CD4-positive, alpha-beta memory T cell (primary cell): Measurements from ENCODE around the gene STX16. TPM values are rescaled to one million over a fixed set of nuclear protein-coding genes. Genes with fewer than 3 reads are reported as not detected.
A peak's percentile ranks its signal among the peaks of the same experiment; 100 is the strongest.
"Not testable (repeated sequence)": the region's sequence is repeated elsewhere in the genome, so short reads cannot be mapped to it uniquely, and the experiment has no call there.

Experiments
- CTCF ChIA-PET: fragments of 350-600 bp; sonication (Branson Sonifier 250); formaldehyde crosslinking; loops from one replicate; lab custom pipeline; 2021; ENCODE audit warnings: inconsistent platforms; ENCODE audit not compliant: partially characterized antibody; lab: Charles Lee
- POLR2A ChIA-PET: fragments of 350-600 bp; sonication (Branson Sonifier 250); formaldehyde crosslinking; loops from one replicate; lab custom pipeline; 2021; ENCODE audit not compliant: partially characterized antibody; lab: Charles Lee
- DNase-seq, 5 donors: peaks; one replicate each; pipeline versions ENCODE4 v3.0.0 to v3.0.0-alpha.2; 2020 to 2022; ENCODE audit warnings: mixed read lengths in 1 of 5
- H3K27ac ChIP-seq: one replicate; pipeline ENCODE4 v1.7.0; 2013; ENCODE audit warnings: low read depth, low read length
- H3K27me3 ChIP-seq: 2 replicates; pipeline ENCODE4 v1.7.0; 2013; ENCODE audit warnings: mild to moderate bottlenecking, low read length, moderate library complexity; ENCODE audit not compliant: insufficient read depth
- H3K36me3 ChIP-seq: 2 replicates; pipeline ENCODE4 v1.7.0; 2013; ENCODE audit warnings: mild to moderate bottlenecking, low read length, moderate library complexity; ENCODE audit not compliant: insufficient read depth
- H3K4me1 ChIP-seq: 2 replicates; pipeline ENCODE4 v1.7.0; 2013; ENCODE audit warnings: mild to moderate bottlenecking, low read length, moderate library complexity; ENCODE audit not compliant: insufficient read depth
- H3K4me3 ChIP-seq, 2 donors: one replicate each; pipeline ENCODE4 v1.7.0; 2013; ENCODE audit warnings: low read length in 2 of 2, mild to moderate bottlenecking in 1 of 2
- H3K9me3 ChIP-seq, 2 donors: one replicate each; pipeline ENCODE4 v1.7.0; 2013; ENCODE audit warnings: low read length in 2 of 2, control low read depth in 1 of 2; ENCODE audit not compliant: control insufficient read depth in 1 of 2
- H3K27ac Mint-ChIP-seq, 7 donors: one replicate each; pipeline ENCODE4 v1.8.0; 2020 to 2021; ENCODE audit warnings: mixed read lengths in 7 of 7, mild to moderate bottlenecking in 6 of 7, inconsistent platforms in 3 of 7, moderate library complexity in 3 of 7
- H3K27me3 Mint-ChIP-seq, 2 donors: one replicate each; pipeline ENCODE4 v1.8.0; 2020 to 2021; ENCODE audit warnings: mixed read lengths in 2 of 2
- H3K36me3 Mint-ChIP-seq, 2 donors: one replicate each; pipeline ENCODE4 v1.8.0; 2020 to 2021; ENCODE audit warnings: mixed read lengths in 2 of 2, inconsistent platforms in 1 of 2, mild to moderate bottlenecking in 1 of 2
- H3K4me1 Mint-ChIP-seq, 4 donors: one replicate each; pipeline ENCODE4 v1.8.0; 2020 to 2021; ENCODE audit warnings: mixed read lengths in 4 of 4, mild to moderate bottlenecking in 1 of 4
- H3K4me3 Mint-ChIP-seq, 8 donors: one replicate each; pipeline ENCODE4 v1.8.0; 2020 to 2021; ENCODE audit warnings: mixed read lengths in 8 of 8, mild to moderate bottlenecking in 7 of 8, moderate library complexity in 6 of 8, inconsistent platforms in 3 of 8
- H3K9me3 Mint-ChIP-seq, 8 donors: one replicate each; pipeline ENCODE4 v1.8.0; 2020 to 2021; ENCODE audit warnings: mixed read lengths in 8 of 8, mild to moderate bottlenecking in 5 of 8, inconsistent platforms in 3 of 8, moderate library complexity in 1 of 8
- intact Hi-C: fragments of 100-400 bp; cut with micrococcal nuclease; formaldehyde crosslinking; loops from one replicate; pipeline ENCODE4 v1.15.1; 2023
- polyA plus RNA-seq, 2 donors: library from polyadenylated mRNA; unstranded; fragments of 300-500 nt; fragmentation: Illumina TruSeq; gene quantifications; one replicate each; pipeline ENCODE4 v1.2.3, GENCODE V29; 2021
- total RNA-seq, 2 experiments: library from RNA; stranded (reverse); gene quantifications; one replicate each; pipeline ENCODE4 v1.2.3, GENCODE V29; 2021

Gene STX16
- total and polyA plus RNA-seq, 4 experiments from 2014 or later: 16.5 to 167 (median 91.3) TPM

- peaks cover 12% of the 10 kb centered on the region for H3K4me1 ChIP-seq
- Mint-ChIP-seq H3K27me3 (peaks cover 5 to 10% of the 10 kb centered on the region in 2 donors), H3K36me3 (no peaks in the 10 kb centered on the region), H3K4me3 (no peak overlapping the region), H3K9me3 (no peaks in the 10 kb centered on the region), H3K4me1 (peaks cover 7 to 17% (median 11%) of the 10 kb centered on the region in 4 donors), H3K27ac (no peak overlapping the region)
- ChIA-PET POLR2A (no interaction called here), CTCF (no interaction called here)
- H3K36me3 ChIP-seq: no peaks in the 10 kb centered on the region
- no peak for DNase-seq
- intact Hi-C loops: no loop called here
- no peaks in the 10 kb centered on the region for H3K9me3 ChIP-seq
- peaks cover 3% of the 10 kb centered on the region for H3K27me3 ChIP-seq
- no peak overlapping the region for H3K4me3 ChIP-seq
- H3K27ac ChIP-seq: no peak overlapping the region
Observed at GRCh38 chr20:58637466-58638213, 13.4 kb upstream of the STX16 start.

- no peak for DNase-seq
- Histone ChIP-seq H3K4me3 (no peak overlapping the region), H3K9me3 (no peaks in the 10 kb centered on the region), H3K27me3 (peaks cover 3% of the 10 kb centered on the region), H3K36me3 (no peaks in the 10 kb centered on the region), H3K27ac (no peak overlapping the region), H3K4me1 (peaks cover 12% of the 10 kb centered on the region)
- peaks cover 6 to 10% of the 10 kb centered on the region in 2 donors for H3K27me3 Mint-ChIP-seq
- no peak overlapping the region for H3K4me3 Mint-ChIP-seq
- ChIA-PET POLR2A (no interaction called here), CTCF (no interaction called here)
- H3K9me3 Mint-ChIP-seq: no peaks in the 10 kb centered on the region
- H3K4me1 Mint-ChIP-seq: peaks cover 6 to 17% (median 11%) of the 10 kb centered on the region in 4 donors
- intact Hi-C loops: no loop called here
- H3K36me3 Mint-ChIP-seq: no peaks in the 10 kb centered on the region
- peak overlapping the region in 1 of 7 donors; percentile 36 for H3K27ac Mint-ChIP-seq
Observed at GRCh38 chr20:58638467-58639181, 12.5 kb upstream of the STX16 start.

GRCh38 chr20:58639182-58640146, 11.6 kb upstream of the STX16 start:
- peaks cover 5% of the 10 kb centered on the region for H3K4me1 ChIP-seq
- no peak overlapping the region for H3K4me3 Mint-ChIP-seq
- no peaks in the 10 kb centered on the region for H3K36me3 ChIP-seq
- ChIA-PET CTCF (no interaction called here), POLR2A (no interaction called here)
- no peaks in the 10 kb centered on the region for H3K9me3 ChIP-seq
- no peak for DNase-seq
- peaks cover 6 to 10% of the 10 kb centered on the region in 2 donors for H3K27me3 Mint-ChIP-seq
- H3K9me3 Mint-ChIP-seq: no peaks in the 10 kb centered on the region
- H3K27me3 ChIP-seq: peaks cover 3% of the 10 kb centered on the region
- intact Hi-C loops: no loop called here
- H3K36me3 Mint-ChIP-seq: no peaks in the 10 kb centered on the region
- no peak overlapping the region for H3K27ac Mint-ChIP-seq
- H3K27ac ChIP-seq: no peak overlapping the region
- no peak overlapping the region for H3K4me3 ChIP-seq
- H3K4me1 Mint-ChIP-seq: peaks cover 1 to 9% (median 4%) of the 10 kb centered on the region in 4 donors

GRCh38 chr20:58640446-58640845, 10.6 kb upstream of the STX16 start:
- Mint-ChIP-seq H3K27ac (peak overlapping the region in 1 of 7 donors; percentile 8), H3K27me3 (peaks cover 6 to 10% of the 10 kb centered on the region in 2 donors), H3K9me3 (no peaks in the 10 kb centered on the region), H3K4me1 (peaks cover 0 to 3% (median 0%) of the 10 kb centered on the region in 4 donors), H3K36me3 (no peaks in the 10 kb centered on the region), H3K4me3 (no peak overlapping the region)
- ChIA-PET POLR2A (no interaction called here), CTCF (no interaction called here)
- H3K9me3 ChIP-seq: no peaks in the 10 kb centered on the region
- no peak for DNase-seq
- H3K4me1 ChIP-seq: no peaks in the 10 kb centered on the region
- intact Hi-C loops: no loop called here
- H3K4me3 ChIP-seq: no peak overlapping the region
- H3K27me3 ChIP-seq: peaks cover 3% of the 10 kb centered on the region
- H3K27ac ChIP-seq: no peak overlapping the region
- H3K36me3 ChIP-seq: no peaks in the 10 kb centered on the region

- Mint-ChIP-seq H3K9me3 (no peaks in the 10 kb centered on the region), H3K4me1 (no peaks in the 10 kb centered on the region), H3K27ac (peak overlapping the region in 1 of 7 donors; percentile 48), H3K4me3 (no peak overlapping the region), H3K27me3 (peaks cover 6 to 10% of the 10 kb centered on the region in 2 donors), H3K36me3 (no peaks in the 10 kb centered on the region)
- no peaks in the 10 kb centered on the region for H3K4me1 ChIP-seq
- DNase-seq: no peak
- ChIA-PET POLR2A (no interaction called here), CTCF (interaction anchor here (0.7 to 1.9 kb wide), 2 partner anchors 17 to 1253 kb away, joined by 3 to 6 read pairs; no protein-coding TSS in a partner anchor)
- H3K27ac ChIP-seq: no peak overlapping the region
- no peaks in the 10 kb centered on the region for H3K36me3 ChIP-seq
- intact Hi-C loops: no loop called here
- no peaks in the 10 kb centered on the region for H3K9me3 ChIP-seq
- no peak overlapping the region for H3K4me3 ChIP-seq
- peaks cover 3% of the 10 kb centered on the region for H3K27me3 ChIP-seq
Observed at GRCh38 chr20:58642441-58642840, 8.6 kb upstream of the STX16 start.

- intact Hi-C loops, H3K4me3 Mint-ChIP-seq, H3K36me3 Mint-ChIP-seq, H3K27me3 Mint-ChIP-seq, H3K4me3 ChIP-seq, H3K9me3 Mint-ChIP-seq, H3K27ac Mint-ChIP-seq, H3K36me3 ChIP-seq, H3K4me1 Mint-ChIP-seq, H3K27ac ChIP-seq, H3K9me3 ChIP-seq, DNase-seq, H3K27me3 ChIP-seq, POLR2A ChIA-PET, H3K4me1 ChIP-seq: not testable (repeated sequence)
- CTCF ChIA-PET: interaction anchor here (1.9 kb wide), 1 partner anchor 16 kb away, joined by 6 read pairs; no protein-coding TSS in a partner anchor
Observed at GRCh38 chr20:58642896-58643295, 8.2 kb upstream of the STX16 start.
